Activated CD4-positive, alpha-beta T cell treated with anti-CD3 and anti-CD28 coated beads, Interleukin-2, amount 50 U/mL, for 24 hours (primary cell): ENCODE measurements around the gene MRPL39.
"Not testable (repeated sequence)": the region's sequence is repeated elsewhere in the genome, so short reads cannot be mapped to it uniquely, and the experiment has no call there.

Experiments used
- DNase-seq, 2 donors: peaks; one replicate each; pipeline ENCODE4 v3.0.0-alpha.2; 2020; ENCODE audit warnings: low read depth in 1 of 2, low spot score in 1 of 2

Gene MRPL39

GRCh38 chr21:25607151-25608043 is at the start of gene MRPL39:
Gene MRPL39, minus strand, starts transcription at chr21:25607481. Its CDS starts 6 bp downstream, at chr21:25607475.
- peak; percentile 83 to 84 for DNase-seq

- DNase-seq, result no peak
These were observed 49.1 kb upstream of the MRPL39 start for GRCh38 chr21:25656412-25656811.

- no peak for DNase-seq
These were observed 41.9 kb upstream of the MRPL39 start for GRCh38 chr21:25649146-25649545.

- no peak for DNase-seq
These were observed 40.4 kb upstream of the MRPL39 start for GRCh38 chr21:25647647-25648046.

- DNase-seq, result no peak
These were observed 39.2 kb upstream of the MRPL39 start for GRCh38 chr21:25646474-25646873.

- DNase-seq, result no peak
These were observed 36.2 kb upstream of the MRPL39 start for GRCh38 chr21:25643486-25643885.

GRCh38 chr21:25640943-25641292 is 33.6 kb upstream of the MRPL39 start:
- no peak for DNase-seq

- no peak for DNase-seq
These were observed 33.1 kb upstream of the MRPL39 start for GRCh38 chr21:25640202-25640942.

- DNase-seq, result peak; percentile 2 to 4
These were observed 32.4 kb upstream of the MRPL39 start for GRCh38 chr21:25639551-25640201.

- peak in 1 of 2 donors; percentile 0 for DNase-seq
These were observed 31.6 kb upstream of the MRPL39 start, which contains the start of gene JAM2 for GRCh38 chr21:25638660-25639550. Gene JAM2, plus strand, starts transcription at chr21:25639258. Its CDS starts 564 bp downstream, at chr21:25639822.

GRCh38 chr21:25637851-25638659 is 30.8 kb upstream of the MRPL39 start:
- DNase-seq, result no peak

- DNase-seq, result no peak
These were observed 29.4 kb upstream of the MRPL39 start for GRCh38 chr21:25636727-25637126.

GRCh38 chr21:25635310-25635709 is 28.0 kb upstream of the MRPL39 start:
- no peak for DNase-seq

- DNase-seq, result no peak
These were observed 25.0 kb upstream of the MRPL39 start for GRCh38 chr21:25632296-25632695.

GRCh38 chr21:25626757-25627156 is 19.5 kb upstream of the MRPL39 start:
- DNase-seq, result no peak

- DNase-seq, result not testable (repeated sequence)
These were observed 18.7 kb upstream of the MRPL39 start for GRCh38 chr21:25625776-25626555.

- no peak for DNase-seq
These were observed 17.8 kb upstream of the MRPL39 start for GRCh38 chr21:25625036-25625435.

- DNase-seq, result no peak
These were observed 17.2 kb upstream of the MRPL39 start for GRCh38 chr21:25624511-25624910.

GRCh38 chr21:25619198-25619597 is 11.9 kb upstream of the MRPL39 start:
- DNase-seq, result no peak
